ENCODE results near the gene SLC35G6. TPM values are rescaled to one million over a fixed set of nuclear protein-coding genes. Genes with fewer than 3 reads are reported as not detected.

The SLC35G6 gene
- total and polyA plus RNA-seq, 2 of the 13 experiments (the other 11 are each of a cell fraction or from before 2014, with no cell fraction given): 0.07 TPM; not detected in 1

DNA sequence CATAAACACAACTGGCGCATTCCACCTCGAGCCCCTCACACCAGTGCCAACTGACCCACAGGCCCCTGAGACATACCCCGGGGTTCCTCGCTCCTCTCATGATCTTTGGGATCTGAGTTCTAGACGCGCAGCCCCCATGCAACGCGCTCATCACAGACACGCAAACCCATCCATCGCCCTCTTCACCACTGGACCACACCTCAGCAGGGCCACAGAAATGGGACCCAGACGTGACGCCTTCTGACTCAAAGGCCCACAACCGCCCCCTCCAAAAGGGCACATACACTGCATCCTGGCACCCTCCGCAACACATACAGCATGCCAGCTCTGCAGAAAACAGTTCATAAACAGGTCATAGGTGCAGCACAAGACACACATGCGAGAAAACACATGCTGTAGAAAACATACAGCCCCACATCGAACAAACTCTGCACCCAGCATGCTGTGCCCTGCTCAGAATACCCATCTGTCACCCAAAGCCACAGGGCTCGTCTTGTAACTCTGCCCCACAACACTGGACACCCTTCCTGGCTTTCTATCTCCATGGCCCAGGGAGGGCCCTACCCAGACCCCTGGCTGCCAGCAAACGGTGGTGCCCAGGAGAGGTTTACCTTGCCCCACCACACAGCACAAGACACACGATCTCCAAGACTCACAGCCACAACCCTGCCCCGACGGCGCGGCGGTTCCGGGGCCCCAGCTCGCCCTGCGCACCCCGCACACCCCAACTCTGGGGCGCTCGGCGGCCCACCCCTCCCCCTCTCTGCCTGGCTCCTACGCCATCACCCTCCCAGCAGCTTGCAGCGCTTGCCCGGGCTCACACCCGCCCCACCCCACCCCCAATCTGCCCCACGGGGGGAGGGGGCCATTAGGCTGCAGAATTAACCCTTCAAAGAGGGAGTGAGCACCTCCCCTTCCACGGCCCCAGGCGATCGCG is 2.7 kb upstream of the SLC35G6 start (continued):
- TF ChIP-seq, protein P1, sequence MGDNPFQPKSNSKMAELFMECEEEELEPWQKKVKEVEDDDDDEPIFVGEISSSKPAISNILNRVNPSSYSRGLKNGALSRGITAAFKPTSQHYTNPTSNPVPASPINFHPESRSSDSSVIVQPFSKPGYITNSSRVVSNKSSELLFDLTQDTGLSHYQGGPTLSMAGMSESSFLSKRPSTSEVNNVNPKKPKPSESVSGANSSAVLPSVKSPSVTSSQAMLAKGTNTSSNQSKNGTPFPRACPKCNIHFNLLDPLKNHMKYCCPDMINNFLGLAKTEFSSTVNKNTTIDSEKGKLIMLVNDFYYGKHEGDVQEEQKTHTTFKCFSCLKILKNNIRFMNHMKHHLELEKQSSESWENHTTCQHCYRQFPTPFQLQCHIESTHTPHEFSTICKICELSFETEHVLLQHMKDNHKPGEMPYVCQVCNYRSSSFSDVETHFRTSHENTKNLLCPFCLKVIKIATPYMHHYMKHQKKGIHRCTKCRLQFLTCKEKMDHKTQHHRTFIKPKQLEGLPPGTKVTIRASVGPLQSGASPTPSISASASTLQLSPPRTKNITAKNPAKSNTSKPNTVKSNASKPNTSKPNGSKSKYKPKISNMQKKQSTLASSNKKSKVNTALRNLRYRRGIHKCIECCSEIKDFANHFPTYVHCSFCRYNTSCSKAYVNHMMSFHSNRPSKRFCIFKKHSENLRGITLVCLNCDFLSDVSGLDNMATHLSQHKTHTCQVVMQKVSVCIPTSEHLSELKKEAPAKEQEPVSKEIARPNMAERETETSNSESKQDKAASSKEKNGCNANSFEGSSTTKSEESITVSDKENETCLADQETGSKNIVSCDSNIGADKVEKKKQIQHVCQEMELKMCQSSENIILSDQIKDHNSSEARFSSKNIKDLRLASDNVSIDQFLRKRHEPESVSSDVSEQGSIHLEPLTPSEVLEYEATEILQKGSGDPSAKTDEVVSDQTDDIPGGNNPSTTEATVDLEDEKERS (CRISPR knock-in tag; IDR thresholded peaks at IDR 0.05): no peak
- TF ChIP-seq, protein P2, sequence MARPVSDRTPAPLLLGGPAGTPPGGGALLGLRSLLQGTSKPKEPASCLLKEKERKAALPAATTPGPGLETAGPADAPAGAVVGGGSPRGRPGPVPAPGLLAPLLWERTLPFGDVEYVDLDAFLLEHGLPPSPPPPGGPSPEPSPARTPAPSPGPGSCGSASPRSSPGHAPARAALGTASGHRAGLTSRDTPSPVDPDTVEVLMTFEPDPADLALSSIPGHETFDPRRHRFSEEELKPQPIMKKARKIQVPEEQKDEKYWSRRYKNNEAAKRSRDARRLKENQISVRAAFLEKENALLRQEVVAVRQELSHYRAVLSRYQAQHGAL (CRISPR knock-in tag; IDR thresholded peaks at IDR 0.05; ENCODE audit: not compliant biosample characterization): no peak
- TF ChIP-seq, protein P3, sequence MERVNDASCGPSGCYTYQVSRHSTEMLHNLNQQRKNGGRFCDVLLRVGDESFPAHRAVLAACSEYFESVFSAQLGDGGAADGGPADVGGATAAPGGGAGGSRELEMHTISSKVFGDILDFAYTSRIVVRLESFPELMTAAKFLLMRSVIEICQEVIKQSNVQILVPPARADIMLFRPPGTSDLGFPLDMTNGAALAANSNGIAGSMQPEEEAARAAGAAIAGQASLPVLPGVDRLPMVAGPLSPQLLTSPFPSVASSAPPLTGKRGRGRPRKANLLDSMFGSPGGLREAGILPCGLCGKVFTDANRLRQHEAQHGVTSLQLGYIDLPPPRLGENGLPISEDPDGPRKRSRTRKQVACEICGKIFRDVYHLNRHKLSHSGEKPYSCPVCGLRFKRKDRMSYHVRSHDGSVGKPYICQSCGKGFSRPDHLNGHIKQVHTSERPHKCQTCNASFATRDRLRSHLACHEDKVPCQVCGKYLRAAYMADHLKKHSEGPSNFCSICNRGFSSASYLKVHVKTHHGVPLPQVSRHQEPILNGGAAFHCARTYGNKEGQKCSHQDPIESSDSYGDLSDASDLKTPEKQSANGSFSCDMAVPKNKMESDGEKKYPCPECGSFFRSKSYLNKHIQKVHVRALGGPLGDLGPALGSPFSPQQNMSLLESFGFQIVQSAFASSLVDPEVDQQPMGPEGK (CRISPR knock-in tag; IDR thresholded peaks at IDR 0.05): peak; percentile 69; the same call in 1 of the 2 replicates
- 0 out of 2 replicates have a peak, but pooled peaks have one; percentile 52 for TF ChIP-seq FLYWCH1 (CRISPR knock-in tag; IDR thresholded peaks at IDR 0.05)
- TF ChIP-seq, protein P4, sequence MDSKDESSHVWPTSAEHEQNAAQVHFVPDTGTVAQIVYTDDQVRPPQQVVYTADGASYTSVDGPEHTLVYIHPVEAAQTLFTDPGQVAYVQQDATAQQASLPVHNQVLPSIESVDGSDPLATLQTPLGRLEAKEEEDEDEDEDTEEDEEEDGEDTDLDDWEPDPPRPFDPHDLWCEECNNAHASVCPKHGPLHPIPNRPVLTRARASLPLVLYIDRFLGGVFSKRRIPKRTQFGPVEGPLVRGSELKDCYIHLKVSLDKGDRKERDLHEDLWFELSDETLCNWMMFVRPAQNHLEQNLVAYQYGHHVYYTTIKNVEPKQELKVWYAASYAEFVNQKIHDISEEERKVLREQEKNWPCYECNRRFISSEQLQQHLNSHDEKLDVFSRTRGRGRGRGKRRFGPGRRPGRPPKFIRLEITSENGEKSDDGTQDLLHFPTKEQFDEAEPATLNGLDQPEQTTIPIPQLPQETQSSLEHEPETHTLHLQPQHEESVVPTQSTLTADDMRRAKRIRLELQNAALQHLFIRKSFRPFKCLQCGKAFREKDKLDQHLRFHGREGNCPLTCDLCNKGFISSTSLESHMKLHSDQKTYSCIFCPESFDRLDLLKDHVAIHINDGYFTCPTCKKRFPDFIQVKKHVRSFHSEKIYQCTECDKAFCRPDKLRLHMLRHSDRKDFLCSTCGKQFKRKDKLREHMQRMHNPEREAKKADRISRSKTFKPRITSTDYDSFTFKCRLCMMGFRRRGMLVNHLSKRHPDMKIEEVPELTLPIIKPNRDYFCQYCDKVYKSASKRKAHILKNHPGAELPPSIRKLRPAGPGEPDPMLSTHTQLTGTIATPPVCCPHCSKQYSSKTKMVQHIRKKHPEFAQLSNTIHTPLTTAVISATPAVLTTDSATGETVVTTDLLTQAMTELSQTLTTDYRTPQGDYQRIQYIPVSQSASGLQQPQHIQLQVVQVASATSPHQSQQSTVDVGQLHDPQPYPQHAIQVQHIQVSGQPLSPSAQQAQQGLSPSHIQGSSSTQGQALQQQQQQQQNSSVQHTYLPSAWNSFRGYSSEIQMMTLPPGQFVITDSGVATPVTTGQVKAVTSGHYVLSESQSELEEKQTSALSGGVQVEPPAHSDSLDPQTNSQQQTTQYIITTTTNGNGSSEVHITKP (CRISPR knock-in tag; IDR thresholded peaks at IDR 0.05; ENCODE audit: low read depth): peak; percentile 32; the same call in 1 of the 2 replicates
- TF ChIP-seq SOX6 (IDR thresholded peaks at IDR 0.05): no peak
- 0 out of 2 replicates have a peak, but pooled peaks have one; percentile 15 for TF ChIP-seq SOX6 (CRISPR knock-in tag; IDR thresholded peaks at IDR 0.05)
- TF ChIP-seq, protein P5, sequence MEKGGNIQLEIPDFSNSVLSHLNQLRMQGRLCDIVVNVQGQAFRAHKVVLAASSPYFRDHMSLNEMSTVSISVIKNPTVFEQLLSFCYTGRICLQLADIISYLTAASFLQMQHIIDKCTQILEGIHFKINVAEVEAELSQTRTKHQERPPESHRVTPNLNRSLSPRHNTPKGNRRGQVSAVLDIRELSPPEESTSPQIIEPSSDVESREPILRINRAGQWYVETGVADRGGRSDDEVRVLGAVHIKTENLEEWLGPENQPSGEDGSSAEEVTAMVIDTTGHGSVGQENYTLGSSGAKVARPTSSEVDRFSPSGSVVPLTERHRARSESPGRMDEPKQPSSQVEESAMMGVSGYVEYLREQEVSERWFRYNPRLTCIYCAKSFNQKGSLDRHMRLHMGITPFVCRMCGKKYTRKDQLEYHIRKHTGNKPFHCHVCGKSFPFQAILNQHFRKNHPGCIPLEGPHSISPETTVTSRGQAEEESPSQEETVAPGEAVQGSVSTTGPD (CRISPR knock-in tag; IDR thresholded peaks at IDR 0.05): no peak
- TF ChIP-seq ZNF781 (CRISPR knock-in tag; IDR thresholded peaks at IDR 0.05; ENCODE audit: borderline replicate concordance, not compliant biosample characterization): no peak
- TF ChIP-seq JUNB (CRISPR knock-in tag; IDR thresholded peaks at IDR 0.05; ENCODE audit: borderline replicate concordance): no peak
- TF ChIP-seq RBM39 (IDR thresholded peaks at IDR 0.05; ENCODE audit: low read depth, low read length, poor library complexity, severe bottlenecking): peak; percentile 13
- no peak for TF ChIP-seq POLR2A (IDR thresholded peaks at IDR 0.05; ENCODE audit: insufficient read depth in 1 of 2, low read depth in 2 of 2, low read length in 2 of 2)
- no peak for TF ChIP-seq ZNF879 (CRISPR knock-in tag; IDR thresholded peaks at IDR 0.05)

Measured in HepG2 (cell line).